ENCODE results near the gene HHAT.

HHAT gene

DNA sequence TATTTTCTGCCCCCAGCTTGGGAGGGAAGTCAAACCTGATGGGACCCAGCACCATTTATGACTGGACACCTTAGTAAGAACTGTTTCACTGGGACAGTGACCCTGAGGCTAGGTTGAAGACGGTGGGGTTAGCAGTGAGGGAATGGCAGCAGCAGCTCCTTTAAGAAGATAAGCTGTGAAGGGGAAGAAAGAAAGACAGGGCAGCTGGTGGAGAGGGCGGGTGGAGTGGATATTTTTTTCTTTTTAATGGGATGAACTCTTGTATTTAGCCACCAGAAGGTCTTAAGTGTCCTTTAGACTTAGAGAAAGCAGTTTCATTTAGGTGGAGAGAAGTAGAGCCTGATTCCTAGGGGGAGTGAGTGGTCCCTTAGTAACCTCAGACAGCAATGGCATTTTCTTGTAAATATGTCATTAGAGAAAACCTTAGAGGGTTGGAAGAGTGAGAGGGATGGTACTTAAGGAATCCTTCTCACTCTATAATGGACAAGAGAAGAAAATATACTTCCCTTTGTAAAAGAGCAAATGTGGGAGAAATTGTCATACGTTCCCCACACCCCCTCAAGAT is 187.5 kb downstream of the HHAT start:
- Histone ChIP-seq H3K4me3 (replicated peaks; ENCODE audit: low read depth, low read length) (no peak overlapping the region), H3K36me3 (ENCODE audit: control insufficient read depth, insufficient read depth, low read length) (no peaks in the 10 kb centered on the region), H3K27me3 (replicated peaks; ENCODE audit: control insufficient read depth, insufficient read depth, low read length) (no peaks in the 10 kb centered on the region)
- TF ChIP-seq, protein P1, sequence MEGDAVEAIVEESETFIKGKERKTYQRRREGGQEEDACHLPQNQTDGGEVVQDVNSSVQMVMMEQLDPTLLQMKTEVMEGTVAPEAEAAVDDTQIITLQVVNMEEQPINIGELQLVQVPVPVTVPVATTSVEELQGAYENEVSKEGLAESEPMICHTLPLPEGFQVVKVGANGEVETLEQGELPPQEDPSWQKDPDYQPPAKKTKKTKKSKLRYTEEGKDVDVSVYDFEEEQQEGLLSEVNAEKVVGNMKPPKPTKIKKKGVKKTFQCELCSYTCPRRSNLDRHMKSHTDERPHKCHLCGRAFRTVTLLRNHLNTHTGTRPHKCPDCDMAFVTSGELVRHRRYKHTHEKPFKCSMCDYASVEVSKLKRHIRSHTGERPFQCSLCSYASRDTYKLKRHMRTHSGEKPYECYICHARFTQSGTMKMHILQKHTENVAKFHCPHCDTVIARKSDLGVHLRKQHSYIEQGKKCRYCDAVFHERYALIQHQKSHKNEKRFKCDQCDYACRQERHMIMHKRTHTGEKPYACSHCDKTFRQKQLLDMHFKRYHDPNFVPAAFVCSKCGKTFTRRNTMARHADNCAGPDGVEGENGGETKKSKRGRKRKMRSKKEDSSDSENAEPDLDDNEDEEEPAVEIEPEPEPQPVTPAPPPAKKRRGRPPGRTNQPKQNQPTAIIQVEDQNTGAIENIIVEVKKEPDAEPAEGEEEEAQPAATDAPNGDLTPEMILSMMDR (IDR thresholded peaks at IDR 0.05; ENCODE audit: insufficient read depth, low read length, poor library complexity, severe bottlenecking) = no peak
- DNase-seq (ENCODE audit: extremely low read depth, insufficient read length) = no peak

DNA sequence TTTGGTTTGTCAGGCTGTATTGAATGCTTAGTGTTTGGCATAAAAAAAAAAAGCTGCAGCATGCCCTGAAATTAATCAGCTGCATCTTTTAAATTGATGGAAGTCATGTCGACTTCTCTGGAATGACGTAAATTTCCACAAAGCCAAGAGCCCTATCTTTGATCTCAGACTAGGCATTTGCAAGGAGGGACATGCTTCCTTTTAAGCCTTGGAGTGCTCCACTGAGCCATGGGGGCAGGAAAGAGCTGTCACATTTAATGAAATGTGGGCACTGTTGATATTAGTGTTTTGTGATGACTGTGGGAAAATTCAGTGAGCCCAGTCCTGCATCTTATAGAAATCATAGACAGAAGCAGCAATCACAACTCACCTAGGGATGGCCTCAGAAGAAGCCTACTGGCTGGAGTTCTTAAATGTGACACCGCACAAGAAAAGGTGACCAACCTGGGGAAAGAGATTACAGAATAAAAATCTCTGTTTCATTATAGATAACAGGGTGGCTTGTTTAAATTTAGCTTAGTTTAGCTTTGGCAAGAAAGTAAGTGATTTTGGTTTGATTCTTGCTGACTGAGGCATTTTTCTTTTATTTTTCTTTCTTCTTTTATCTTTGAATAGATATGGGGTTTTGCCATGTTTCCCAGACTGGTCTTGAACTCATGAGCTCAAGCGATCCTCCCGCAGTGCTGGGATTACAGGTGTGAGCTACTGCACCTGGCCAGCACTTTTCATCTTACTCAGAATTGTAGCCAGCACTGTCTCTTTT is 188.2 kb downstream of the HHAT start:
- no peaks in the 10 kb centered on the region for H3K27me3 ChIP-seq (replicated peaks; ENCODE audit: control insufficient read depth, insufficient read depth, low read length)
- H3K36me3 ChIP-seq (ENCODE audit: control insufficient read depth, insufficient read depth, low read length) = no peaks in the 10 kb centered on the region
- DNase-seq (ENCODE audit: extremely low read depth, insufficient read length) = no peak
- TF ChIP-seq, protein P1 (IDR thresholded peaks at IDR 0.05; ENCODE audit: insufficient read depth, low read length, poor library complexity, severe bottlenecking) = no peak
- H3K4me3 ChIP-seq (replicated peaks; ENCODE audit: low read depth, low read length) = no peak overlapping the region

DNA sequence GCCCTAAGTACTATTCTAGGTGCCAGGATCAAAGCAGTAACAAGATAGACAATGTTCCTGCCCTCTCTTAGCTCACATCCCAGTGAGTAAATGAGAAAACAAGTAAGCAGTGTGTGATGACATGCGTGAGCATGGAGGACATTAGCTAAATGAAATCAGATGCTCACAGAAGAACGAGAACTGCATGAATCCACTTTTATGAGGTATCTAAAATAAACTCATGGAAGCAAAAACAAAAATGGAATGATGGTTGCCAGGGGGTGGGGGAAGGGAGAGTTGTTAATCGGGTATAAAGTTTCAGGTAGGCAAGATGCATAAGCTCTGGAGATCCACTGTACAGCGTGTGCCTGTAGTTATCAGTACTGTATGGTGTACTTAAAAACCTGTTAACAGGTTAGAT is 195.1 kb downstream of the HHAT start:
- Histone ChIP-seq H3K36me3 (ENCODE audit: control insufficient read depth, insufficient read depth, low read length) (no peaks in the 10 kb centered on the region), H3K27me3 (replicated peaks; ENCODE audit: control insufficient read depth, insufficient read depth, low read length) (no peaks in the 10 kb centered on the region), H3K4me3 (replicated peaks; ENCODE audit: low read depth, low read length) (no peak overlapping the region)
- TF ChIP-seq, protein P1 (IDR thresholded peaks at IDR 0.05; ENCODE audit: insufficient read depth, low read length, poor library complexity, severe bottlenecking) = no peak
- no peak for DNase-seq (ENCODE audit: extremely low read depth, insufficient read length)

DNA sequence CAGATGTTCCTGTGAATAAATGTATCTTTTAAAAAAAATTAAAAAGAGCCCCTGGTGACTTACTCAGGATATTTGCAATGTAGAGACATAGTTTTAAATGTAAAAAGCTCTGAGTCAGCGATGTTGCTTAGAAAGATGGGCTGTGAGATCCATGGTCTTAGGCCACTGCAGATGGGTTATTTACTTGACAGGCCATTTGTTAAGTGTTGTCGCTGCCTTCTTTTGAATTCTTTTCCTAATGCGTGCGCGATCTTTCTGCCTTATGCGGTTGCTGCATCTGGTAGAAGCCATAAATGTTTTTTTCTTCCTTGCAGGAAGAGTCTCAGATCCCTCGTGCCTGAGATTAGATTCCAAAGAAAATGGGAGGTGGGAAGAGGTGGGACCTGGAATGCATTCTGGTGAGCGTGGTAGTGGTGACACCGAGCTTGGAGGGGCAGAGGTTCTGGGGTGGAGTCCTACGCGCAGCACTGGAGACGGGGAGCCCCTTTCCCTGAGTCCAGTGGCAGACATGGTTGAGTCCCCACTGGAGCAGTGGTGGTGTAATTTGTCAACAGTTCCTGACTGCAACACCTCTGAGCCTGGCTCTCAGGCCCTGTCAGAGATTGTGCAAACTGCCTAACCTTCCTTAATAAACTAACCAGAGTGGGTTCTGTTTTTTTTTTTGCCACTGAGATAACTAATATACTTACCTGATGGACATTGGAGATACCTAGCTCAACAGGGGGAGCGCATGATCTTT is 197.2 kb downstream of the HHAT start:
- DNase-seq (ENCODE audit: extremely low read depth, insufficient read length) = no peak
- TF ChIP-seq, protein P1 (IDR thresholded peaks at IDR 0.05; ENCODE audit: insufficient read depth, low read length, poor library complexity, severe bottlenecking) = no peak

DNA sequence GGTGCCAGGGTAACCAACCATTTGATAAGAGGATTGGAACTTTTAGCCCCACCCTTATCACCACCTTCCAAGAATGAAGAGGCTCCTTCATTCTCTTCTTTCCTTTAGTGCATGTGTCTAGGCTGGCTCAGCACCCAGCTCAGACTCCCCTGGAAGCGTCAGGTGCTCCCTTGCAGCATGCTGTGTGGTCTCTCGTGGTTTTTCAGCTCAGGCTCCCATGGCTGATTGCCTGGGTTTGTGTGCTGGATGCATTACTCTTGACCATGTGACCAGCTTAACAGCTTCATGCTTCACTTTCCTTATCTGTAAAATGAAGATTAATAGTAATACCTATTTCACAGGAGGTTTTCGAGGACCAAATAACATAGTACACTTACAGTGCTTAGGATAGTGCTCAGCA is 198.4 kb downstream of the HHAT start:
- TF ChIP-seq, protein P1 (IDR thresholded peaks at IDR 0.05; ENCODE audit: insufficient read depth, low read length, poor library complexity, severe bottlenecking) = no peak
- no peak overlapping the region for H3K4me3 ChIP-seq (replicated peaks; ENCODE audit: low read depth, low read length)
- no peak for DNase-seq (ENCODE audit: extremely low read depth, insufficient read length)
- H3K27me3 ChIP-seq (replicated peaks; ENCODE audit: control insufficient read depth, insufficient read depth, low read length) = no peaks in the 10 kb centered on the region
- no peaks in the 10 kb centered on the region for H3K36me3 ChIP-seq (ENCODE audit: control insufficient read depth, insufficient read depth, low read length)

More for the DNA sequence above, 197.2 kb downstream of the HHAT start:
- H3K4me3 ChIP-seq (replicated peaks; ENCODE audit: low read depth, low read length) = no peak overlapping the region
- H3K27me3 ChIP-seq (replicated peaks; ENCODE audit: control insufficient read depth, insufficient read depth, low read length) = no peaks in the 10 kb centered on the region
- no peaks in the 10 kb centered on the region for H3K36me3 ChIP-seq (ENCODE audit: control insufficient read depth, insufficient read depth, low read length)
